ENCODE measurements around the gene FLAD1. TPM values are rescaled to one million over a fixed set of nuclear protein-coding genes. Genes with fewer than 3 reads are reported as not detected.

Gene FLAD1
- total RNA-seq, 5 donors from 2014 or later (not counting 1 experiment from before 2014, with no cell fraction given) = 32.8 to 64.3 (median 53.4) TPM

GRCh38 chr1:155022927-155023236 lies 39.7 kb downstream of the FLAD1 start:
- POLR2A ChIA-PET = interaction anchor here (0.5 to 0.7 kb wide), 2 partner anchors 23 to 28 kb away, joined by 3 to 4 read pairs; no protein-coding TSS in a partner anchor
- Mint-ChIP-seq H3K4me1 (peaks cover 17 to 37% (median 29%) of the 10 kb centered on the region in 3 donors), H3K9me3 (no peaks in the 10 kb centered on the region), H3K27me3 (no peaks in the 10 kb centered on the region), H3K27ac (peak overlapping the region in 1 of 2 donors; percentile 34), H3K4me3 (no peak overlapping the region), H3K36me3 (no peaks in the 10 kb centered on the region)
- H3K9me3 ChIP-seq = no peaks in the 10 kb centered on the region
- H3K27ac ChIP-seq (ENCODE audit: low read length) = no peak overlapping the region
- ATAC-seq (replicated peaks in 1 of 4) (no peak), DNase-seq (no peak)
- H3K27me3 ChIP-seq (replicated peaks in 1 of 2; ENCODE audit: control insufficient read depth in 2 of 2, extremely low read depth in 1 of 2, insufficient read depth in 2 of 2, low read length in 1 of 2) = no peaks in the 10 kb centered on the region
- WGBS (ENCODE audit: insufficient coverage) = 57% methylated on average over 4 of the region's 4 CpGs
- CTCF ChIA-PET = interaction anchor here in 1 of 2 donors (0.6 to 0.9 kb wide), 4 partner anchors 24 to 463 kb away, joined by 3 to 5 read pairs (median 3); partner anchors contain the start of gene PBXIP1
- no peaks in the 10 kb centered on the region for H3K36me3 ChIP-seq (ENCODE audit: control insufficient read depth in 2 of 2, extremely low read depth in 1 of 2, insufficient read depth in 1 of 2, low read length in 1 of 2)
- peaks cover 5 to 9% of the 10 kb centered on the region in 2 experiments for H3K4me1 ChIP-seq (ENCODE audit: control insufficient read depth in 1 of 2, extremely low read depth in 1 of 2, insufficient read depth in 2 of 2, low read length in 2 of 2)
- H3K4me3 ChIP-seq (ENCODE audit: control insufficient read depth in 1 of 2, extremely low read depth in 1 of 2, low read length in 1 of 2) = no peak overlapping the region

- POLR2A ChIA-PET = interaction anchor here in 1 of 2 donors (0.5 kb wide), 1 partner anchor 24 kb away, joined by 4 read pairs; no protein-coding TSS in a partner anchor
- H3K4me1 ChIP-seq (ENCODE audit: control insufficient read depth in 1 of 2, extremely low read depth in 1 of 2, insufficient read depth in 2 of 2, low read length in 2 of 2) = peaks cover 4 to 6% of the 10 kb centered on the region in 2 experiments
- CTCF ChIA-PET = interaction anchor here in 1 of 2 donors (0.6 kb wide), 1 partner anchor 90 kb away, joined by 3 read pairs; no protein-coding TSS in a partner anchor
- no peaks in the 10 kb centered on the region for H3K9me3 Mint-ChIP-seq
- ATAC-seq (replicated peaks in 1 of 4) = no peak
- DNase-seq = no peak
- H3K4me3 ChIP-seq (ENCODE audit: control insufficient read depth in 1 of 2, extremely low read depth in 1 of 2, low read length in 1 of 2) = no peak overlapping the region
- peaks cover 0 to 2% of the 10 kb centered on the region in 2 experiments for H3K27me3 ChIP-seq (replicated peaks in 1 of 2; ENCODE audit: control insufficient read depth in 2 of 2, extremely low read depth in 1 of 2, insufficient read depth in 2 of 2, low read length in 1 of 2)
- H3K27ac ChIP-seq (ENCODE audit: low read length) = no peak overlapping the region
- no peaks in the 10 kb centered on the region for H3K27me3 Mint-ChIP-seq
- no peaks in the 10 kb centered on the region for H3K36me3 ChIP-seq (ENCODE audit: control insufficient read depth in 2 of 2, extremely low read depth in 1 of 2, insufficient read depth in 1 of 2, low read length in 1 of 2)
- no peaks in the 10 kb centered on the region for H3K36me3 Mint-ChIP-seq
- no peak overlapping the region for H3K27ac Mint-ChIP-seq
- no peak overlapping the region for H3K4me3 Mint-ChIP-seq
- 91% methylated on average over 5 of the region's 5 CpGs for WGBS (ENCODE audit: insufficient coverage)
- peaks cover 13 to 34% (median 25%) of the 10 kb centered on the region in 3 donors for H3K4me1 Mint-ChIP-seq
- no peaks in the 10 kb centered on the region for H3K9me3 ChIP-seq
Observed at GRCh38 chr1:155023627-155024026, 40.5 kb downstream of the FLAD1 start.

GRCh38 chr1:155024315-155024714 lies 41.2 kb downstream of the FLAD1 start:
- Histone ChIP-seq H3K27ac (ENCODE audit: low read length) (no peak overlapping the region), H3K4me3 (ENCODE audit: control insufficient read depth in 1 of 2, extremely low read depth in 1 of 2, low read length in 1 of 2) (no peak overlapping the region), H3K9me3 (no peaks in the 10 kb centered on the region), H3K27me3 (replicated peaks in 1 of 2; ENCODE audit: control insufficient read depth in 2 of 2, extremely low read depth in 1 of 2, insufficient read depth in 2 of 2, low read length in 1 of 2) (peaks cover 0 to 2% of the 10 kb centered on the region in 2 experiments), H3K36me3 (ENCODE audit: control insufficient read depth in 2 of 2, extremely low read depth in 1 of 2, insufficient read depth in 1 of 2, low read length in 1 of 2) (no peaks in the 10 kb centered on the region), H3K4me1 (ENCODE audit: control insufficient read depth in 1 of 2, extremely low read depth in 1 of 2, insufficient read depth in 2 of 2, low read length in 2 of 2) (peaks cover 1 to 6% of the 10 kb centered on the region in 2 experiments)
- CTCF ChIA-PET = interaction anchor here in 1 of 2 donors (0.7 kb wide), 1 partner anchor 37 kb away, joined by 5 read pairs; no protein-coding TSS in a partner anchor
- no peak for DNase-seq
- POLR2A ChIA-PET = no interaction called here
- Mint-ChIP-seq H3K4me1 (peaks cover 10 to 29% (median 19%) of the 10 kb centered on the region in 3 donors), H3K9me3 (no peaks in the 10 kb centered on the region), H3K27me3 (no peaks in the 10 kb centered on the region), H3K36me3 (no peaks in the 10 kb centered on the region), H3K27ac (no peak overlapping the region), H3K4me3 (no peak overlapping the region)
- ATAC-seq (replicated peaks in 1 of 4) = no peak
- WGBS (ENCODE audit: insufficient coverage) = 93% methylated on average over 7 of the region's 9 CpGs

GRCh38 chr1:155026154-155026553 lies 43.0 kb downstream of the FLAD1 start:
- Mint-ChIP-seq H3K9me3 (no peaks in the 10 kb centered on the region), H3K27ac (no peak overlapping the region), H3K27me3 (peaks cover 0 to 1% of the 10 kb centered on the region in 2 donors), H3K4me1 (peaks cover 2 to 17% (median 11%) of the 10 kb centered on the region in 3 donors), H3K36me3 (no peaks in the 10 kb centered on the region), H3K4me3 (no peak overlapping the region)
- no peak for DNase-seq
- Histone ChIP-seq H3K4me1 (ENCODE audit: control insufficient read depth in 1 of 2, extremely low read depth in 1 of 2, insufficient read depth in 2 of 2, low read length in 2 of 2) (peaks cover 0 to 6% of the 10 kb centered on the region in 2 experiments), H3K27me3 (replicated peaks in 1 of 2; ENCODE audit: control insufficient read depth in 2 of 2, extremely low read depth in 1 of 2, insufficient read depth in 2 of 2, low read length in 1 of 2) (peaks cover 0 to 16% of the 10 kb centered on the region in 2 experiments), H3K4me3 (ENCODE audit: control insufficient read depth in 1 of 2, extremely low read depth in 1 of 2, low read length in 1 of 2) (no peak overlapping the region), H3K27ac (ENCODE audit: low read length) (no peak overlapping the region), H3K36me3 (ENCODE audit: control insufficient read depth in 2 of 2, extremely low read depth in 1 of 2, insufficient read depth in 1 of 2, low read length in 1 of 2) (no peaks in the 10 kb centered on the region), H3K9me3 (no peaks in the 10 kb centered on the region)
- CTCF ChIA-PET = interaction anchor here in 1 of 2 donors (0.7 kb wide), 1 partner anchor 563 kb away, joined by 9 read pairs; no protein-coding TSS in a partner anchor
- 75% methylated on average over 8 of the region's 9 CpGs for WGBS (ENCODE audit: insufficient coverage)
- ATAC-seq (replicated peaks in 1 of 4) = no peak
- POLR2A ChIA-PET = no interaction called here

GRCh38 chr1:155026588-155026987 lies 43.4 kb downstream of the FLAD1 start:
- H3K27me3 ChIP-seq (replicated peaks in 1 of 2; ENCODE audit: control insufficient read depth in 2 of 2, extremely low read depth in 1 of 2, insufficient read depth in 2 of 2, low read length in 1 of 2) = peaks cover 0 to 16% of the 10 kb centered on the region in 2 experiments
- no peaks in the 10 kb centered on the region for H3K9me3 Mint-ChIP-seq
- POLR2A ChIA-PET = no interaction called here
- DNase-seq (no peak), ATAC-seq (replicated peaks in 1 of 4) (no peak)
- CTCF ChIA-PET = no interaction called here
- peaks cover 0 to 1% of the 10 kb centered on the region in 2 donors for H3K27me3 Mint-ChIP-seq
- no peak overlapping the region for H3K27ac Mint-ChIP-seq
- WGBS (ENCODE audit: insufficient coverage) = 85% methylated on average over 6 of the region's 6 CpGs
- H3K4me3 Mint-ChIP-seq = no peak overlapping the region
- no peaks in the 10 kb centered on the region for H3K36me3 Mint-ChIP-seq
- no peaks in the 10 kb centered on the region for H3K9me3 ChIP-seq
- no peak overlapping the region for H3K27ac ChIP-seq (ENCODE audit: low read length)
- no peaks in the 10 kb centered on the region for H3K36me3 ChIP-seq (ENCODE audit: control insufficient read depth in 2 of 2, extremely low read depth in 1 of 2, insufficient read depth in 1 of 2, low read length in 1 of 2)
- peaks cover 2 to 13% (median 9%) of the 10 kb centered on the region in 3 donors for H3K4me1 Mint-ChIP-seq
- no peak overlapping the region for H3K4me3 ChIP-seq (ENCODE audit: control insufficient read depth in 1 of 2, extremely low read depth in 1 of 2, low read length in 1 of 2)
- H3K4me1 ChIP-seq (ENCODE audit: control insufficient read depth in 1 of 2, extremely low read depth in 1 of 2, insufficient read depth in 2 of 2, low read length in 2 of 2) = peaks cover 0 to 6% of the 10 kb centered on the region in 2 experiments

- Mint-ChIP-seq H3K27me3 (peaks cover 0 to 1% of the 10 kb centered on the region in 2 donors), H3K27ac (no peak overlapping the region), H3K4me1 (no peaks in the 10 kb centered on the region), H3K36me3 (no peaks in the 10 kb centered on the region), H3K4me3 (no peak overlapping the region), H3K9me3 (no peaks in the 10 kb centered on the region)
- H3K36me3 ChIP-seq (ENCODE audit: control insufficient read depth in 2 of 2, extremely low read depth in 1 of 2, insufficient read depth in 1 of 2, low read length in 1 of 2) = no peaks in the 10 kb centered on the region
- H3K9me3 ChIP-seq = no peaks in the 10 kb centered on the region
- ATAC-seq (replicated peaks in 1 of 4) (no peak), DNase-seq (no peak)
- ChIA-PET POLR2A (no interaction called here), CTCF (no interaction called here)
- H3K27me3 ChIP-seq (replicated peaks in 1 of 2; ENCODE audit: control insufficient read depth in 2 of 2, extremely low read depth in 1 of 2, insufficient read depth in 2 of 2, low read length in 1 of 2) = peaks cover 0 to 18% of the 10 kb centered on the region in 2 experiments
- H3K27ac ChIP-seq (ENCODE audit: low read length) = no peak overlapping the region
- H3K4me1 ChIP-seq (ENCODE audit: control insufficient read depth in 1 of 2, extremely low read depth in 1 of 2, insufficient read depth in 2 of 2, low read length in 2 of 2) = no peaks in the 10 kb centered on the region
- 84% methylated on average over 10 of the region's 16 CpGs for WGBS (ENCODE audit: insufficient coverage)
- no peak overlapping the region for H3K4me3 ChIP-seq (ENCODE audit: control insufficient read depth in 1 of 2, extremely low read depth in 1 of 2, low read length in 1 of 2)
Observed at GRCh38 chr1:155029513-155030242, 46.5 kb downstream of the FLAD1 start.
